ENCODE results near the gene PDPK1.
A peak's percentile ranks its signal among the peaks of the same experiment; 100 is the strongest.
"Not testable (repeated sequence)": the region's sequence is repeated elsewhere in the genome, so short reads cannot be mapped to it uniquely, and the experiment has no call there.

PDPK1 gene

DNA sequence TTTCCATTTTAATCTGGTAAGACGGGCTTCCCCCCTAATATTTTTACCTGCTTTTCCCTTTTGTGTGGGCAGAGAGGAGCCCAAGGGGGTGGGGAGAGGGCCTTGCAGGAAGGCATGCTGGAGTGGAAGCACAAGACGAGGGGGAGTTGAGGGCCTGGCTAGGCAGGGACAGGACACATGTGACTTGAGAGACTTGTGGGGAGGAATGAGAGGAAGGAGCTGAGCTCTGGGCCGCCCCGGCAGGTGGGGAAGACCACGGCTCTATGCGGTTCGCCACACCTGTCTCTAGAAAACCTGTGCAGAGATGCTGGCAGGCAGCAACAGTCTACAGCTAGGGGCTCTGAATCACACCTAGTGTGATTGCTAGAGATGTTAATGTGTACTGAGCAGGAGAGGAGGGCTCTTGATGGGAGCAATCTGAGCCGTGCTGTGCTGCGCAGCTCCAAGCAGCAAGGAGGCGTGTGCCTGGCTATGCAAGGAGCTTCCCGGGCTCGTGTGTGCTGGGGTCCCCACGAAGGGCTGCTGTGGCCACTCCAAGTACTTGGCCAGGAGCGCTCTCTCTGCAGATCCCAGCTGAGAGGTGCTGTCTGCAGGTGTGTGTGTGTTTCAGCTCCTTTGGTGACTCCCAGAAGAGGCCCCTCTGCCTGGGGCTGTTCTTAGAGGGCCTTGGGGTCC lies 50.2 kb downstream of the PDPK1 start:
- DNase-seq (ENCODE audit: low spot score), result no peak

DNA sequence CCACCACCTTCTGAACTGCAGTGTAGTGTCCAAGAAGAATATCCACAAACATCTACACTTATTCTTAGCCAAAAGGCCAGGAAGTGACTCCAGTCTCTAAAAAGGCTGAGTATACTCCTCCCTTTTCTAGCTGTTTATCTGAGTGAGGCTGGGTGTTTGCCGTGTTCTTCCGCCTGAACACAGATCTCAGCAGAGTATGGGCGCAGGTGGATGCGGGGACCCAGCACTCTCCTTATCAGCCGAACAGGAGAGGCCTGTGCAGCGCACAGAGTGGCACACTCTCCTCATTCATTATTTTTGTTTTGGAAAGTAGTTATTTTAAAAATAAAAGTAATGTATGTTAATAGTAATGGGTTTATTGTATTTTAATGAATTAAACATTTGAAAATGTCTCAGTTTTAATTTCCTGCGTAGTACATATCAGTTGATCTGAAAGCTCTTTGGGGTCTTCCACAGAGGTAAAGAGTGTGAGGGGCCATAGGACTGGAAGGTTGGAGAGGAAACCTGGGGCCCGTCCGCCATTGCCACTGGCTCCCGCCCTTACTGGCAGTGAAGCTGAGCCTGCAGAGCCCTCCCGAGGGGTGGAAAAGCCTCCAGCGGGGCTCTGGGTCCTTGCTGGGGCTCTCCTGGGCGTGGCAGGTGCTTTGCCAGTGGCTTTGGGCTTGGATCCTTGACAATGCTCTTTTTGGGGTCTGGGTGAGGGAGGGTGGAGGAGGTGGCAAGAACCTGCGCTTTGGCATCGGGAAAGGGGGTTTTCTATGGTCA lies 53.8 kb downstream of the PDPK1 start:
- no peak for DNase-seq (ENCODE audit: low spot score)

GRCh38 chr16:2592786-2593185 lies 55.0 kb downstream of the PDPK1 start:
- DNase-seq (ENCODE audit: low spot score), result no peak

DNA sequence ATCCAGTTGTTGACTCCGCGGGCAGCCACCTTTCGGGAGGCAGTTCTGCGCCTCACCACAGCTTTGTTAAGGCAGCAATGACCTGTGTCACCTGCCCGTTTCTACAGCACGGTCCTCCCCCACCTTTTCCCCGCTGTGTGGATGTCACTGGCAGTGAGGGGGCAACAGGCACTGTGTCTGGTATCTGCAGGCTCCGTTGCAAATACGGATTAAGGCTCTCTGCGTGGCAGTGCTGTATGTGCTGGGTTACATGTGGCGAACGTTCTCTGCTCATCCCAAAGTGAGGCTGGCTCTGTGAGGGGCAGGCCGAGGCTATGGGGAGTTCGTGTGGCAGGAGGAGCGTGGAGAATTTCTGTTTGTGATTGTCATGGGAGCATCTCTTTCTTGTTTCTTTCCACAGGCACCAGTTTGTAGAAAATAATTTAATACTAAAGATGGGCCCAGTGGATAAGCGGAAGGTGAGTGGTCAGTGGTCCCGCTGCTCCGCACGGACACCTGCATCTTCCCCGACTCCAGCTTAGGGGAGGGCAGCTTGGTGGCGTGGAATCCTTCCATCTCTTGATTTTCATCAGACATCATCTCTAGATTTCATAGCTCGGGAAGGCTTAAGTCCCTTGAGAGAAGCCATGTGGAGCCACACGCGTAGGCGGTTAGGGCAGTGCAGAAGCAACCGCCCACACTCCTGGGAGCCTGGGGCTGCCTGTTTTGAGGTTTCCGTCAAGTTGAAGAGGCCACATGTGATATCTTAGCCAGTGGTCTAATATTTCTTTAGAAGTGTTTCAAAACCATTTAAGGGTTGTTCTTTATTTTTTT lies 57.8 kb downstream of the PDPK1 start:
- DNase-seq (ENCODE audit: low spot score), result no peak

GRCh38 chr16:2596747-2597559 lies 59.1 kb downstream of the PDPK1 start:
- DNase-seq (ENCODE audit: low spot score), result no peak

GRCh38 chr16:2597560-2597902 lies 59.7 kb downstream of the PDPK1 start:
- no peak for DNase-seq (ENCODE audit: low spot score)

DNA sequence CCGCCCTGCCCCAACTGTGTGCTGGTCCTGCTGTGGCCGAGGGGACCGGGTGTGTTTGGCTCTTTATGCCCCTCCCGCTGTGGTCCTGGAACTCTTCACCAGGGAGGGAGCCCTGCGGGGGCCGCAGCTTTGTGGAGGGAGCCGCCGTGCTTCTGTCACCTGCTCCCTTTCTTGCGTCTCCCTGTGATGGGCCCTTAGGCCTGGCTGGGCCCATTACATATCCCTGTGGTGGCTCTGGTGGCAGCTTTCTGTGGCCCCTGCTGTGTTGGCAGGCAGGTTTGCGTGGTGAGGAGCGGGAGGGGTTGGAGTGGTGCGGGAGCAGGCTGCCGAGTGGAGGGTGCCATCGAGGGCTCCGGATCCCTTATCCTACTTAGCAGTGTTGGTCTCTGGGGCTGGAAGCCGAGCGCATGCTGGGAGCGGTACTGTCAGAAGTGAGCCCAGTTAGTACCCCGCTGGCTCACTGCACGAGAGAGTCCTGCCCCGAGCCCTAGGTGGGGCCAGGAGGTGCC lies 60.4 kb downstream of the PDPK1 start:
- no peak for DNase-seq (ENCODE audit: low spot score)

DNA sequence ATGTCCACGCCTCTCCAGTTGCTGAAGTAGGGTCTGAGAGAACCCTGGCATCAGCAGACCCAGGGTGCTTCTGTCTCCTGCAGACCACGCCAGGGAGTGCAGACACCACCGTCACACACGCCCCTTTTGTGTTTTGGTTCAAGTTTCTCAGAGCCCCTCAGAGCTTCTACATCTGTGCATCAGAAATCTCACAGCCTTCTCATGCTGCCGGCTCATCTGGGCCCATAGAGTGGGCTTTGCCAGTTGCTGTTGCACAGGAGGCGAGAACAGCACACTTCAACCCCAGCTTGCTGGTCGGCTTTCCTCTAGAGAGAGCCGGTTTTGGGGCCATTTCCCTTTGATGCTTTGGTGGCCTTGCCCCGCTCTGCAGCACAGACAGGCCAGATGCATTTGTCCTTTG lies 60.9 kb downstream of the PDPK1 start:
- DNase-seq (ENCODE audit: low spot score), result no peak

DNA sequence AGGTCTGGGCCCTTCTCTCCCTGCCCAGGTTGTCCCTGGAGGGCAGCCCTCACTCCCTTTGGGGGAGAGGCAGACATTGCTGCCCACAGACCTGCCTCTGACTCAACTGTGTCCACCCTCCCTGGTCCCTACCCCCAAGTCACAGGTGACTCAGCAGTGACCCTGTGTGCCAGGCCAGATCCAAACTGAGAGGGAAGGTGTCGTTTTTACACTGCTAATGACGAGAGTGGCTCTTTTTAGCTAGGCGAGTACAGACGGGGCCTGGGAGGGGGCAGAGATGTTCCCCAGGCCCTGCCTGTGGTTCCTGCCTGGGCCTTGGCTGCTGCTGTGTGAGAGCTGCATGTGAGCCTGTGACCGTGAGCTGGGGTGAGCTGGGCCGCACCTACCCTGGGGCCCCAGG lies 61.3 kb downstream of the PDPK1 start:
- not testable (repeated sequence) for DNase-seq (ENCODE audit: low spot score)

DNA sequence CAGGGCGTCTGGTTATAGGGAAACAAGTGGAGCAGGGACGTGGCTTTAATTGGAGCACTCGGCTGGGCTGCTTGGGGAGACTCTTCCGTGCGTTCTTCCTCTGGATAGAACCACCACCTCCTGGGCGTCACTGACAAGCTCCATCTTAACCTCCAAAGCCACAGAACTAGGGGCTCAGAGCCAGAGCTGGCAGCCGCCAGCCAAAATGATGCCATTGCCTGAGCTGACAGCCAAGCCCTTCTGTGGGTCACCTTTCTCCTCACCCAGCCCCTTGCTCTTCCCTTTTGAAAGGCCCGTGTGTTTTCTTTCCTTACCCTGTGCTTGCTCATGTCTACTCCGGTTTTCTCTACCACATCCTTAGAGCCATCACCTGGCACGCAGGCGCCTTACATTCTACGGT lies 62.0 kb downstream of the PDPK1 start:
- DNase-seq (ENCODE audit: low spot score), result not testable (repeated sequence)

DNA sequence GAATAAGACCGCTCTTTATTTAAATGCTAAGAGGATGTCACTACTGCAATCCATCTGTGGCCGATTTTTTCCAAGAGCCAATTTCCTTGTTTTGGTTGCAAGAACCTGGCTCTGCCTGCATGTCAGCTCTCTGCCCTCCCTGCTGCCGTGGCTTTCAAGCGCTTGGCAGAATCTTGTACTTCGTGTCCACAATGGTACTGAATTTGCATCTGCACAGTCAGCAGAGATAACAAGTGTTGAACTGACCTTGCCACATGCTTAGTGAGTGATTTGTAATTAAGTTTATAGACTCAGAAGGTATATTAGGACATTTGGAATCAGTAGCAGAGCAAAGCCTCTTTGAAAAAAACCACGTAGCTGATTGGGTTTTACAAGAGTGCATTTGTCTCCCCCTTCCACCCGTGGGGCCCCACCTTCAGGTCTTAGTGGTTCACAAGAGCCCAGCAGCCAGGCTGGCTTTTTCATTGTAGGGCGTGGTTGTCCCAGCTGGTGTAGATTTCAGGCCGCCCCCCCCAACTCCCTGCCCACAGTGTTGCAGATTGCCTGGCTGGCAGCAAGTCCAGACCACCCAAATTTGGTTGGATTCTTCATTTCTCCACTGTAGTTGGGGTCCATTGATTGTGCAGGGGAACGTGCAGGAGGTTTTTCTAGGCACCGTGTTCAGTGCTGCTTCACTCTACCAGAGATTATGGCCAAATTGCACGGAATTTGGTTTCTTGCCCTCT lies 63.6 kb downstream of the PDPK1 start:
- not testable (repeated sequence) for DNase-seq (ENCODE audit: low spot score)

DNA sequence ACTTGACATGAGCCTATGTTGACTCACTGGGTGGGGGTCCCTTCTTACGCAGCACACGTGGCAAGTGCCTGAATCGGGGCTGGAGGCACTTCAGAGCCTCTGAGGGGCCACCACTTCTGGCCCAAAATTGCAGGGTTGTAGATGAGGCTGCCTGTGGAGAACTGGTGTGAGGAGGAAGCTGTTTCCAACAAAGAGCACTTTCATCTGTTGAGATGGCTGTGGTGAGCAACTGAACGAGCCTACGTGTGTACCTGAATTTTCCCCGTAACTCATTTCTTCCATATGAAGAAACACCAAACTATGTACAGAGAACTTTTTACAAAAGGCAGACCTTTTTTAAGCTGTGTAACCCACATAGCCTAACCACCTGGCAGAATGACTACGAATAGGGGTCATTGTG lies 64.4 kb downstream of the PDPK1 start:
- not testable (repeated sequence) for DNase-seq (ENCODE audit: low spot score)

- DNase-seq (ENCODE audit: low spot score), result peak; percentile 94
Observed at GRCh38 chr16:2603165-2604015, 65.6 kb downstream of the PDPK1 start.

GRCh38 chr16:2604016-2604369 lies 66.2 kb downstream of the PDPK1 start:
- not testable (repeated sequence) for DNase-seq (ENCODE audit: low spot score)

- not testable (repeated sequence) for DNase-seq (ENCODE audit: low spot score)
Observed at GRCh38 chr16:2606820-2607219, 69.0 kb downstream of the PDPK1 start.

- not testable (repeated sequence) for DNase-seq (ENCODE audit: low spot score)
Observed at GRCh38 chr16:2609345-2609744, 71.5 kb downstream of the PDPK1 start.

DNA sequence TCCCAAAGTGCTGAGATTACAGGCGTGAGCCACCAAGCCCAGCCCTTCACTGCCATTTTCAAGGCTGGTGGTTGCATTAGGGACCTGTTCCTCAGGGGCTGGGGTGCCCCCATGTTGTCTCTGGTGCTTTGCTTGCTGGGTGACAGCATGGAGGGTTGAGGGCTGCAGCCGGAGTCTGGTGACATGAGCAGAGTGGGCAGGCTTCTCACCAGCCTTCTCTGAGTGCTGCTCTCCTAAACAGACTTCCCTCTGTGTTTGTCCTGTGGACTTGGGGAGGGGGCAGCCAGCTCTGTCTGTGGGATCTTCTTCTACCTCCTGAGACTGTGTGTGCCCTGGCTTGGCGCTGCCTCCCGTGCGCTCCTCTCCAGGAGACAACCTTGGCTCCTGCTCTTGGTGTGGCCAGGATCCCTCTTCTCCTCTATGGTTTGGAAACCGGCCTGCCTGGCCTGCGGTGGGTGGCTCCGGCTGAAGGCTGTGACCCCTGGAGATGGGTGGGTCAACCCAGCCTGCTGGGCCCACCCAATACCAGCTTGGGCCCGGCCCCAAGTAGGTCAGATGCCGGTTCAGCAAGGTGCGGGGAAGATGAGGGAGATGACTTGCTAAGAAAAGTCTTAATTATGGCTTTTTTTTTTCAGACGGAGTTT lies 72.1 kb downstream of the PDPK1 start:
- no peak for DNase-seq (ENCODE audit: low spot score)

- no peak for DNase-seq (ENCODE audit: low spot score)
Observed at GRCh38 chr16:2610781-2611498, 73.1 kb downstream of the PDPK1 start.

- no peak for DNase-seq (ENCODE audit: low spot score)
Observed at GRCh38 chr16:2611499-2611862, 73.7 kb downstream of the PDPK1 start.

Measured in Ammon's horn (tissue), 1 donor.